Osteoblast (primary cell): ENCODE results near the gene SEC31A. TPM values are rescaled to one million over a fixed set of nuclear protein-coding genes. Genes with fewer than 3 reads are reported as not detected.

Source experiments
- DNase-seq: peaks from one replicate; pipeline ENCODE4 v3.0.0; 2011; ENCODE audit warnings: low spot score, mixed read lengths; ENCODE audit not compliant: insufficient read length; ENCODE audit errors: missing footprints
- H2AFZ ChIP-seq: 2 replicates; pipeline ENCODE4 v1.6.0; 2011; ENCODE audit warnings: mild to moderate bottlenecking, low read length
- H3K27ac ChIP-seq: 2 replicates; pipeline ENCODE4 v1.5.1; 2011; ENCODE audit warnings: mild to moderate bottlenecking, low read depth, low read length, moderate library complexity
- H3K27me3 ChIP-seq: 2 replicates; pipeline ENCODE4 v1.6.0; 2012; ENCODE audit warnings: mild to moderate bottlenecking, control low read depth, inconsistent platforms, low read length, moderate library complexity; ENCODE audit not compliant: insufficient read depth
- H3K36me3 ChIP-seq: 2 replicates; pipeline ENCODE4 v1.5.1; 2011; ENCODE audit warnings: mild to moderate bottlenecking, low read length, control low read depth, moderate library complexity; ENCODE audit not compliant: insufficient read depth
- H3K4me1 ChIP-seq: 2 replicates; pipeline ENCODE4 v1.5.1; 2011; ENCODE audit warnings: mild to moderate bottlenecking, low read length, control low read depth, moderate library complexity; ENCODE audit not compliant: insufficient read depth
- H3K4me2 ChIP-seq: 2 replicates; pipeline ENCODE4 v1.6.0; 2011; ENCODE audit warnings: mild to moderate bottlenecking, low read length; ENCODE audit not compliant: insufficient read depth
- H3K4me3 ChIP-seq: fragments of 200-600 bp; sonication (generic); 3 replicates; pipeline ENCODE4 v1.5.1; 2012; ENCODE audit warnings: mild to moderate bottlenecking, low read length, inconsistent platforms; ENCODE audit not compliant: insufficient read depth
- H3K79me2 ChIP-seq: 2 replicates; pipeline ENCODE4 v1.6.0; 2012; ENCODE audit warnings: mild to moderate bottlenecking, low read length, control low read depth, inconsistent platforms; ENCODE audit not compliant: insufficient read depth
- H3K9me3 ChIP-seq: 2 replicates; pipeline ENCODE4 v1.5.1; 2011; ENCODE audit warnings: low read depth, low read length, control low read depth
- H4K20me1 ChIP-seq: 2 replicates; pipeline ENCODE4 v1.6.0; 2012; ENCODE audit warnings: mild to moderate bottlenecking, low read length, control low read depth; ENCODE audit not compliant: insufficient read depth
- total RNA-seq: library from RNA; depleted of rRNA; stranded (reverse); fragments of >200 nt; gene quantifications from 2 replicates; pipeline ENCODE4 v1.2.3, GENCODE V29; 2012
- TF ChIP-seq, protein P1 (sequence below): IDR thresholded peaks from 2 replicates; pipeline ENCODE4 v1.5.1; 2011; ENCODE audit warnings: mild to moderate bottlenecking, low read depth, low read length, moderate library complexity; ENCODE audit errors: extremely low read depth

SEC31A gene
- total RNA-seq, 1 donor = 487 TPM

DNA sequence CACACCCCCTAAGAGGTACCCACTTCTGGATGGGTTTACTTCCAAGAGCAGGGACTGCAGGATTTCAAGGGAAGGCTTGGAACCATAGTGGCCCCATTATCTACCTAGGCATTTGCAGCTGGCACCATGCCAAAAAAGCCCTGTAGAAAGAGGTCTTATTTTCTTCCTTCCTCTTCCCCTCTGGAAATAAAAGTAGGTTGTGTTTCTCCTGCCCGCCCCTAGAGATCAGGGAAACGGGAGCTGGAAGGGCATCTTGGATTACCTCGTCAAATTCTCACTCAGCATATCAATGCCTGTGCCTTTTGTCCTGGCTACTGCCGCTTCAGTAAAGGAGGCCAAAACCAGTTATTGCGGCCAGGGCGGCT lies 93.9 kb downstream of the SEC31A start:
- no peaks in the 10 kb centered on the region for H3K9me3 ChIP-seq
- H3K4me1 ChIP-seq = peaks cover 10% of the 10 kb centered on the region
- H4K20me1 ChIP-seq = peaks cover 6% of the 10 kb centered on the region
- peak overlapping the region; percentile 74 for H3K4me3 ChIP-seq
- peaks cover 14% of the 10 kb centered on the region for H3K27me3 ChIP-seq
- H3K27ac ChIP-seq = no peak overlapping the region
- TF ChIP-seq, protein P1, sequence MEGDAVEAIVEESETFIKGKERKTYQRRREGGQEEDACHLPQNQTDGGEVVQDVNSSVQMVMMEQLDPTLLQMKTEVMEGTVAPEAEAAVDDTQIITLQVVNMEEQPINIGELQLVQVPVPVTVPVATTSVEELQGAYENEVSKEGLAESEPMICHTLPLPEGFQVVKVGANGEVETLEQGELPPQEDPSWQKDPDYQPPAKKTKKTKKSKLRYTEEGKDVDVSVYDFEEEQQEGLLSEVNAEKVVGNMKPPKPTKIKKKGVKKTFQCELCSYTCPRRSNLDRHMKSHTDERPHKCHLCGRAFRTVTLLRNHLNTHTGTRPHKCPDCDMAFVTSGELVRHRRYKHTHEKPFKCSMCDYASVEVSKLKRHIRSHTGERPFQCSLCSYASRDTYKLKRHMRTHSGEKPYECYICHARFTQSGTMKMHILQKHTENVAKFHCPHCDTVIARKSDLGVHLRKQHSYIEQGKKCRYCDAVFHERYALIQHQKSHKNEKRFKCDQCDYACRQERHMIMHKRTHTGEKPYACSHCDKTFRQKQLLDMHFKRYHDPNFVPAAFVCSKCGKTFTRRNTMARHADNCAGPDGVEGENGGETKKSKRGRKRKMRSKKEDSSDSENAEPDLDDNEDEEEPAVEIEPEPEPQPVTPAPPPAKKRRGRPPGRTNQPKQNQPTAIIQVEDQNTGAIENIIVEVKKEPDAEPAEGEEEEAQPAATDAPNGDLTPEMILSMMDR = no peak
- peak overlapping the region; percentile 83 for H3K4me2 ChIP-seq
- H3K79me2 ChIP-seq = no peaks in the 10 kb centered on the region
- no peaks in the 10 kb centered on the region for H3K36me3 ChIP-seq
- H2AFZ ChIP-seq = no peak overlapping the region
- DNase-seq = no peak

DNA sequence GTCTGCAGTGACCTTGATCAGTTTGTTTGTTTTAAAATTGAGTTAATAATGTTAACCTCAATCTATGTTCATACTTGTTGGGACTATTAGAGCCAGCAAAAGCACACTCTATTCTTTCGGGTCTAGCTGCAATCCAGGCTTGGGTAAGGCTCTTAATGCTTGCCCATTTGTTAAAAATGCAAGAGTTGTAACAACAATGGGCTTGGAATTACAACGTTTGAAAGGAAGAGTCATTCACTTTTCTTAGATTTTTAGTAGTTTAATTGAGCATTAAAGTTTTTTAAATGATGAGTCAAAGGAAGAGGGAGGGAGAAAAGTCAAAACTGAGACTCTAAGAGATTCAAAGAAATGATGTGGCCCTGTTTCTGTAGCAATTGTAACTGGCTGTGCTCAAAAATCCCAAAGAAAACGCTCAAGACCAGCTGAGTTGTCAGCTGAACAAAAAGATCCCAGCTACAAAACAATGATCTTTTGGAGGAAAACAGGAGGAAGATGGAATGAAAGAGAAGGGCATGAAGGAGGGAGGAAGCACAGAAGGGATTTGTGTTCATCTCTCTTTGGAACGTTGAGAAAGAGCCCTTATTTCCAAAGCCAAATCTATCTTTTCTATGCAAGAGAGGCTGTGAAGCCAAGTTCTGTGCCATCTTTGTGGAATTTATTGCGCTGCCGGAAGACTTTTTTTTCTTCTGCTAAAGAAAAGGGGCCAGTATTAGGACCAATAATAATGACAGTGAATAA lies 97.9 kb downstream of the SEC31A start:
- H3K27ac ChIP-seq = no peak overlapping the region
- no peaks in the 10 kb centered on the region for H3K36me3 ChIP-seq
- H3K4me1 ChIP-seq = peaks cover 4% of the 10 kb centered on the region
- no peak overlapping the region for H3K4me2 ChIP-seq
- TF ChIP-seq, protein P1 = no peak
- no peak for DNase-seq
- no peaks in the 10 kb centered on the region for H3K79me2 ChIP-seq
- peaks cover 5% of the 10 kb centered on the region for H3K27me3 ChIP-seq
- no peaks in the 10 kb centered on the region for H3K9me3 ChIP-seq
- no peak overlapping the region for H2AFZ ChIP-seq
- peaks cover 6% of the 10 kb centered on the region for H4K20me1 ChIP-seq
- H3K4me3 ChIP-seq = no peak overlapping the region

DNA sequence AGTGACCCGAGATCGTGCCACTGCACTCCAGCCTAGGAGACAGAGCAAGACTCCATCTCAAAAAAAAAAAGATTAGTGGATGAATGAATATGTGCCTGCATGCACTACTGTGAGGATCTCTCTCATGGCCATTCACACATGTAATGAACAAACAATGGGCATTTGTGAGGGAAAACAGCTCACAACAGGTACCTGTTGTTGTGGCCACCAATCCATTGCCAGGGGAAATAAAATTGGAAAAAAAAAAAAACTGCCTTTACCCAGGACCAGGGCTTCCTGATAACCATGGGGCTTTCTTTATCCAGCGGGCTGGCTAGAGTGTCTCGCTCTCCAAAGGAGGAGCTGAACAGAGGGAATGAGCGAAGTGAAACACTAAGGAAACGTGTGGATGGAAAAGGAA lies 99.8 kb downstream of the SEC31A start:
- Histone ChIP-seq H3K9me3 (no peaks in the 10 kb centered on the region), H3K4me2 (no peak overlapping the region), H3K79me2 (no peaks in the 10 kb centered on the region), H3K4me1 (peaks cover 2% of the 10 kb centered on the region), H3K27me3 (peaks cover 5% of the 10 kb centered on the region), H4K20me1 (no peaks in the 10 kb centered on the region), H3K4me3 (no peak overlapping the region), H3K36me3 (no peaks in the 10 kb centered on the region), H2AFZ (no peak overlapping the region), H3K27ac (no peak overlapping the region)
- no peak for DNase-seq
- TF ChIP-seq, protein P1 = no peak

DNA sequence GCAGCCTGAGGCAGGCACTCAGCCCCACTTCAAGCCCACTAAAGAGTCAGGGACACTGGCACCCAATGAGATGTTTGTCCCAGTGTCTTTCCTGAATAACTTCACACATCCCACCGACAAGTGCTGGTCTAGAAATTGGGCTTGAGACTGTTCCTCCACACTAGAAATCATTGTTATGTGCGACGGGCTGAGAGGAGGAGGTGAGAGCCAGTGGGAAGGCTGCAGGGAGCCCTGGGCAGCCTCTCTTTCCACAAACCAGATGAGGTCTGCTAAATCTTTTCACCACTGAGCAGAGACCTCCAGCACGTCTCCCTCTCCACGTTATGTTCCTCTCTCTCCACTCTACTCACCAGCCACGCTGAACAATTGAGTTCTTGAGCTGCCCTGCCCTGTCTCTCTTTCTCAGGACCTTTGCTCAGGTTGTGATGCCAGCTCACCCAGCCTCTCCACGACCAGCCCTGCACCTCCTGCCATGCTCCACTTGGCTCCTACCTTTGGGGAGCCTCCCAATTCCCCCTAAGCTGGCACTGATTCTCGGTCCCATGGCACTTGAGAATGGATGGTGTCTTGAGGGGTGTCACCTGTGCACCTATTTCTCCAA lies 100.8 kb downstream of the SEC31A start:
- no peak overlapping the region for H3K4me3 ChIP-seq
- no peak overlapping the region for H3K4me2 ChIP-seq
- H3K36me3 ChIP-seq = no peaks in the 10 kb centered on the region
- peaks cover 12% of the 10 kb centered on the region for H3K4me1 ChIP-seq
- H3K27me3 ChIP-seq = peaks cover 5% of the 10 kb centered on the region
- no peaks in the 10 kb centered on the region for H3K79me2 ChIP-seq
- DNase-seq = no peak
- no peaks in the 10 kb centered on the region for H3K9me3 ChIP-seq
- TF ChIP-seq, protein P1 = no peak
- H3K27ac ChIP-seq = no peak overlapping the region
- H2AFZ ChIP-seq = no peak overlapping the region
- H4K20me1 ChIP-seq = no peaks in the 10 kb centered on the region
